D721Med (cell line): ENCODE results near the gene OR1L8.

Experiments
- DNase-seq: peaks from one replicate; pipeline ENCODE4 v3.0.0; 2011; ENCODE audit warnings: low spot score; ENCODE audit not compliant: insufficient read length
- FAIRE-seq: peaks from 2 replicates; lab custom pipeline; 2011; peaks lifted over from hg19 to GRCh38; lab: Jason Lieb, UNC
- CTCF ChIP-seq: IDR thresholded peaks from 2 replicates; pipeline ENCODE4 v1.5.1; 2012; ENCODE audit warnings: mild to moderate bottlenecking, control low read depth; ENCODE audit not compliant: insufficient read depth; ENCODE audit errors: missing control alignments

OR1L8 gene

GRCh38 chr9:122572456-122572855 lies 10.7 kb downstream of the OR1L8 start:
- TF ChIP-seq CTCF: no peak
- FAIRE-seq (no peak), DNase-seq (no peak)

- DNase-seq: no peak
- no peak for FAIRE-seq
- TF ChIP-seq CTCF: no peak
These were observed 15.3 kb downstream of the OR1L8 start for GRCh38 chr9:122567901-122568300.

- DNase-seq (no peak), FAIRE-seq (no peak)
- TF ChIP-seq CTCF: no peak
These were observed 20.9 kb downstream of the OR1L8 start for GRCh38 chr9:122562134-122562760.

- TF ChIP-seq CTCF: no peak
- DNase-seq: no peak
- no peak for FAIRE-seq
These were observed 21.7 kb downstream of the OR1L8 start for GRCh38 chr9:122561446-122561845.

GRCh38 chr9:122552812-122553211 lies 30.4 kb downstream of the OR1L8 start, which contains the start of gene OR1N2:
Gene OR1N2 (plus strand): TSS chr9:122553112. CDS start chr9:122553212, 100 bp downstream.
- DNase-seq (no peak), FAIRE-seq (no peak)
- TF ChIP-seq CTCF: no peak

- FAIRE-seq (no peak), DNase-seq (no peak)
These were observed 31.8 kb downstream of the OR1L8 start for GRCh38 chr9:122551371-122551770.

More at GRCh38 chr9:122551371-122551770, 31.8 kb downstream of the OR1L8 start:
- no peak for TF ChIP-seq CTCF
